NCI-H526 treated with DMSO at 0.1 percent for 48 hours (cell line): ENCODE measurements around the gene AMOTL2.

Experiments
- DNase-seq: peaks from one replicate; lab custom pipeline; 2025; lab: John Stamatoyannopoulos, UW

Gene AMOTL2

GRCh38 chr3:134315286-134316106 lies 58.8 kb downstream of the AMOTL2 start:
- DNase-seq: no peak

DNA sequence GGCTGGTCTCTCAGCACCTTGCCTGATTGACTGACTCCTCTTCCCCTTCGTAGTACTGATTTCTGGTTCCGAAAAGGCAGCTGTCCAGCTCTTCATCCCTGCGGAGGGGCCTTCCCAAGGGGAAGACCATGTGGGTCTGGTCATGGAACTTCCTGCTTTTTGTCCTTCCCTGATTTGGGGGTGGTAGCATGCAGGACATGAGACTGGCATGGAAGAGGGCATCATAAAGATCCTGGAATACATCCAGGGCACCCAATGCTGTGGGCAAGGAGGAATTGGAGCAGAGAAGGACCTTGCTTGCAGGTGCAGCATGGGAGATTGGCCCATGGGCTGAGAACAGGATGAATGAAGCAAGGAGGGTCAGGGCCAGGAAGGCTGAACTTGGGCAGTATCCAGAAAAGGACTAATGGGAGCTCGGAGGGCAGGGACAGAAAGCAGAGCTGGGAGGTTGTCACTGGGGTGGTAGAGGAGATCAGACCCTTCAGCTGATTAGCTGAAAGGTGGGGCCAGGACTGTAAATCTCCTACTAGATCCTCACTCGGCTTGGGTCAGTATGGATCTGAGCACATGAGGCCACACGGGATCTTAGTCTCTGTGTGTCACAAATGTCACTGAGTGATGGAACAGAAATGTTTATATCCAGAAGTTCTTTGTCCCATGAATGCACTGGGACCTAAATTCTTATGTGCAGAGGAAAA lies 59.5 kb downstream of the AMOTL2 start:
- DNase-seq: no peak

GRCh38 chr3:134313847-134314587 lies 60.2 kb downstream of the AMOTL2 start:
- no peak for DNase-seq

DNA sequence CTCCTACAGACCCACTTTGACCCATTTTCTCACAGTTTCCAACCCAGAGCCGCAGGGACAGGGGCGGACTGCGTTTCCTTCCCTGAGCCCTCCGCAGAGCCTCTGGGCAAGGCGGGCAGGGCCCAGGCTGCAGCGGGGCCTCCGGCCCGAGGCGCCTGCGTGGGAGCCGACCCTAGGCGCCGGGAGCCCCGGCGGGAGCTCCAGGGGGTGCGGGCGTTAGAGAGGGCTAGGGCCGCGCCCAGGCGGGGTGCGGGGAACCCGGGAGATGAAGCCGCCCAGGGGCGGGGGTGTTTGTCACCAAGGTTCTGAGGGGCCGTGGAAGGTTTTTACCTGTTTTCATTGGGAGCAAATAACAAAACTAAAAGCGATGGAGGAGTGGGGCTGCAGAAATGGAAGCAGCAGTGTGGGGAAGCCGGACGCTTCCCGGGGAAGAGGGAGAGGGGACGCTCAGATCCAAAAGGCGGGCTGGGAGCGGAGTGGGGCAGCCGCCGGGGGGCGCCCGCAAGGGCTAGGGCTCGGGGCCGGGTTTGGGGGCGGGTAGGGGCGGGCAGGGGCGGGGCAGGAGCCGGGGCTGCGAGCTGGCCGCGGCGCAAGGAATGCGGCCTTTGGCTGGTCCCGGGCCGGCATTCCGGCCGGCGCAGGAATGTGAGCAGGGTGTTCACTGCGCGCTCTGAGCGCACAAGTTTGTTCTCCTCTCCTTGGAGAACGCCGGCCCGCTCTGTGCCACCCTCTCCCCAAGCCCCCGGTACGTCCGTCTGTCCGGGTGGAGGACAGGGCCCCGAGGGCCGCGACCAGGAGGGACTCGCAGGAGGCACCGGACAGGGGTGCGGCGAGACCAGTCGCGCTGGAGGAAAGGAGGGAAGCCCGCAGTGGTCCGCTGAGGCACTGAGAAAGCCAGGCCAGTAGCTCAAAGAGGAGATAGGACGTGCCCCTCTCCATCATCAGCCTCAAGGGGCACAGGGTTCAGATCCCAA lies 61.1 kb downstream of the AMOTL2 start:
- no peak for DNase-seq

DNA sequence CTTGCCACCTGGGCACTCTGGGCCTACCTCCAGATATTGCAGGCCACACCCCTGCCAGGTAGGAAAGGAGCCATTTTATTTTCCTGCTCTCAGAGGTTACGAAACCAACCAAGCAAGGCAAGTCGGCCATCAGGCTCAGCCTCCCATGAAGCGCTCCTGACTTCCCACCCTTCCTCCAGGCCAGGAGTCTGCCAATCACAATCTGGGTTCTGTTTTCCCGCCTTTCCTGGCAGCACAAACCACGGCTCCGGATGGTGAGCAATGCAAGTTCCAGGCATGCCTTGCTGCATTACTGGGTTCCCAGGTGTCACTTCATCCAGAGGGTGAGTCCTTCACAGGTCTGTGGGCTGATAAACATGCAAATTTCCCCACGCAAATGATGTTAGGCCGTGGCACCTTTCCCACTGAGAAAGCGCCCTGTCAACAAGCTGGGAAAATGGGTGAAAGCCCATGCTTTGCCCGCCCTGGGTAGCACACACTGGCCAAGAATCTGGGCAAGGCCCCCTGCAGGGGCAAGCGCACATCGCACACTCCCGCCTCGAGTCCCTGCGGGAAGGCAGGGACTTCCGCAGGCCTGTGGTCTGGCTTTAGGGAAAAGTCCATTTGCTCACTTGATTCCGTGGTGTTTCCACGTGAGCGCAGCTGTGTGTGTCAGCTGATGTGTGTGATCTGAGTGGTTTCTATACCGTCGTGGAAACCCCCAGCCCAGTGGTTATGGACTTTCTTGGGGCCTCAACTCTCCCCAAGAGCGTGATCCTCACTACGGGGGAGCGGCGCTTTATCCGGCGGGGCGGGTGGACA lies 62.0 kb downstream of the AMOTL2 start:
- DNase-seq: no peak

DNA sequence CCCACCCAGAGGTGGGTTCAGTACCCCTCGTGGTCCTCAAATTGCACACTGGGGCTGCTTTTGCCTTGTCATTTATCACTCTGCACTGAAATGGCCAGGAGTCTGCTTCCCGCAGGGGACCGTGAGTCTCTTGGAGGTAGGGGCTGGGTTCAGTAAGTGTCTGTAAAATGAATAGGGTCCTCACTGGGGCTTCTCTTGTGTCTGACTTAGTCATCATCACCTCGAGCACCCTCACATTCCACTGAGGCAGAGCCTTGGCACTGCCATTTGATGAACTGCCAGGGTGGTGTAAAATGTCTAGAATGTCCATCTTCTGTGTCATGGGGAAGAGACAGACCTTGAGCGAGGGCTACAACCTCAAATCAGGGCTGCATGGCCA lies 62.6 kb downstream of the AMOTL2 start:
- no peak for DNase-seq

DNA sequence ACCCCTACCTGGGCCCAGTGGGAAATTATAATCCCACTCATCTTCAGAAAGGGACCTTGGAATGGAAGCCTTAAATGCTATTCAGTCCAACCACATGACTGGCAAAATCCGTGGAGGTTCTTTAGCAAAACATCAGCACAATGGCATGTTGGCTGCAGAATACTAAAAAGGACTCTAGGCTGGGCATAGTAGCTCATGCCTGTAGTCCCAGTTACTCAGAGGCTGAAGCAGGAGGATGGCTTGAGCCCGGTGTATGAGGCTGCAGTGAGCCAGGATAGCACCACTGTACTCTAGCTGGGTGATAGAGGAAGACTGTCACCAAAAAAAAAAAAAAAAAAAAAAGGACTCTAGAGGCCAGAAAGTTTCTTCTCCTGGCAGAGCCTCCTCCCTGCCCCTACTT lies 63.0 kb downstream of the AMOTL2 start:
- DNase-seq: no peak

DNA sequence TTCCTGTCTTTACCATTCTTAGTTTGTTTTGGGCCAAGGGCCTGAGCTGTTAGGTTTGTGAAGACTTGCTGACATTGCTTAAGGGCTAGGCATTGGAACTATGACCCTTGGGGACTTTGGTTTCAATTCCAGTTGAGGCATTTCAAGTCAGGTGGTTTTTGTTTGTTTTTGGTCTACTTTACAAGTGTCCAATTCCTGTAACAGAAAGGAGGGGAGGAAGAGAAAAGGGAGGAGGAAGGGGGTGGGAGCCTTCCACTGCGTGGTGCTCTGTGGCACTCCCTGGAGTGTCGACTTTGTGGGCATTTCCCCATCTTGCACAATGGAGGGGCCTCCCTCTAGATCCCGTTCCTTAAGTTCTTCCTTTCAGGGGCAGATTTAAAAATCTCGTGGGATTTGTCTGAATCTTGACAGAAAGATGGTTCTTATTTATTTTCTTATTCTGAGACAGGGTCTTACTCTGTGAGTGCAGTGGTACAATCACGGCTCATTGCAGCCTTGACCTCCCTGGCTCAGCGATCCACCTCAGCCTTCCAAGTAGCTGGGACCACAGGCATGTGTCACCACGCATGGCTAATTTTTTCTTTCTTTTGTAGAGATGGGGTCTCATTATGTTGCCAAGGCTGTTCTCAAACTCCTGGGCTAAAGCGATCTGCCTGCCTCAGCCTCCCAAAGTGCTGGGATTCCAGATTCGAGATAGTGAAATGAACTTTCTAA lies 64.1 kb downstream of the AMOTL2 start:
- DNase-seq: no peak

DNA sequence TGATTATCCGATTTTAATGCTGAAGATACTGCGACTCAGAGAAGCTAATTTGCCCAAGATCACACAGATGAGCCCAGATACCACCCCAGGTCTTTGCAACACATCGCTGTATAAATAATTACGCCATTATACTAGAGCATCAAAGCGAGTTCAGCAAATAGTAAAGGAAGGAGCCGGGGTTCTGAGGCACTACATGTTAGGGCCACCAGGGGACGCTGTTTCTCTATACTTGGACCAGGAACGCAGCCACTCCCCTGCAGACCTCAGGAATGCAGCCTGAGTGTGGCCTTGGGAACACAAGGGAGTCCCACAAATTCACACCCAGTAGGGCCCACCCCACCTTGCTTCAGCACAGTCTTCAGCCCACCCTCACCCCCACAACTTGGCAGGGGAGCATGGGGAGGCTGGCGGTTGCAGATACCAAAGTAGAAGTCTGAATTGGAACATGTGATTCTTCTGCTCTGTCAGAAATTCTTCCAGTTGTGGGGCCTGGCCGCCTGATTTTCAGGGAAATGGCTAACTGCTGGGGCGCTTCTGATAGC lies 65.8 kb downstream of the AMOTL2 start:
- peak; percentile 74 for DNase-seq

GRCh38 chr3:134307425-134307824 lies 66.8 kb downstream of the AMOTL2 start:
- DNase-seq: no peak

DNA sequence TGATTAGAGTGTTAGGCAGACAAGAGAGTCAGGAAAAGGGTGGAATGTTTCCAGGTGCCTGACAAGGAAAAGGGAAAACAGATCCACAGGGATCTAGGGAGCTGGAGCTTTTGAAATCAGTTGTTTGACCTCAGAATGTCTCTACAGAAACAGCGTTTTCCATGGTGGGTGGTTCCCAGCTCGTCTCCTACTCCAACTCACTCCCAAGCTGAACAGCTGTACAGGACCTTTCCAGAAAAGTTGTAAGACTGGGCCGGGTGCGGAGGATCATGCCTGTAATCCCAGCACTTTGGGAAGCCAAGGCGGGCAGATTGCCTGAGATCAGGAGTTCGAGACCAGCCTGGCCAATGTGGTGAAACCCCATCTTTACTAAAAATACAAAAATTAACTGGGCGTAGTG lies 67.9 kb downstream of the AMOTL2 start:
- no peak for DNase-seq
